Adipose tissue (tissue), 3 donors: Measurements from ENCODE around the gene QRFP. TPM values are rescaled to one million over a fixed set of nuclear protein-coding genes. Genes with fewer than 3 reads are reported as not detected.

Source experiments
- H3K27ac ChIP-seq: one replicate; pipeline ENCODE4 v1.5.1; 2013; ENCODE audit warnings: low read depth, low read length
- WGBS, 3 donors: extraction: QIAGEN DNeasy Blood & Tissue Kit; methylation state at CpG; one replicate each; pipeline ENCODE4 v1.1.7; 2013; 5-methylcytosine and 5-hydroxymethylcytosine counted together
- polyA plus RNA-seq, 3 donors: library from polyadenylated mRNA; stranded (reverse); fragments of 200-250 nt; gene quantifications; one replicate each; pipeline ENCODE4 v1.2.3, GENCODE V29; 2013
- donor health status: healthy with polysubstance abuse.
- donor health status: Bipolar disorder and iron deficiency.
- donor health status: healthy.

Gene QRFP
- polyA plus RNA-seq, 3 donors: 0.03 to 0.12 TPM; not detected in 1

GRCh38 chr9:130884111-130884531 is 12.5 kb downstream of the QRFP start:
- 89 to 90% (median 89%) methylated on average over 24 to 25 of the region's 25 CpGs for WGBS, 3 donors
- H3K27ac ChIP-seq: no peak overlapping the region

- 81 to 87% (median 83%) methylated on average over 4 to 5 of the region's 5 CpGs for WGBS, 3 donors
- no peak overlapping the region for H3K27ac ChIP-seq
These were observed 13.1 kb downstream of the QRFP start for GRCh38 chr9:130883479-130883878.

- 87 to 92% (median 88%) methylated on average over 15 of the region's 15 CpGs for WGBS, 3 donors
- no peak overlapping the region for H3K27ac ChIP-seq
These were observed 13.9 kb downstream of the QRFP start for GRCh38 chr9:130882696-130883225.

- no peak overlapping the region for H3K27ac ChIP-seq
- WGBS, 3 donors: 86 to 91% (median 88%) methylated on average over 6 of the region's 6 CpGs
These were observed 15.1 kb downstream of the QRFP start for GRCh38 chr9:130881516-130881915.

- 89 to 95% (median 91%) methylated on average over 16 of the region's 16 CpGs for WGBS, 3 donors
- H3K27ac ChIP-seq: no peak overlapping the region
These were observed 15.9 kb downstream of the QRFP start for GRCh38 chr9:130880599-130881220.

- WGBS, 3 donors: 92 to 94% (median 92%) methylated on average over 9 of the region's 9 CpGs
- H3K27ac ChIP-seq: no peak overlapping the region
These were observed 16.7 kb downstream of the QRFP start for GRCh38 chr9:130879863-130880411.

- H3K27ac ChIP-seq: no peak overlapping the region
- 88 to 93% (median 93%) methylated on average over 6 of the region's 6 CpGs for WGBS, 3 donors
These were observed 18.3 kb downstream of the QRFP start for GRCh38 chr9:130878295-130878694.

- no peak overlapping the region for H3K27ac ChIP-seq
- 92 to 97% (median 94%) methylated on average over 6 of the region's 6 CpGs for WGBS, 3 donors
These were observed 19.3 kb downstream of the QRFP start for GRCh38 chr9:130877300-130877699.

GRCh38 chr9:130874783-130875182 is 21.8 kb downstream of the QRFP start:
- no peak overlapping the region for H3K27ac ChIP-seq
- WGBS, 3 donors: 77 to 92% (median 90%) methylated on average over 5 of the region's 5 CpGs

GRCh38 chr9:130873966-130874365 is 22.6 kb downstream of the QRFP start:
- H3K27ac ChIP-seq: no peak overlapping the region
- 88 to 93% (median 90%) methylated on average over 8 of the region's 8 CpGs for WGBS, 3 donors

- 51 to 86% (median 70%) methylated on average over 15 of the region's 15 CpGs for WGBS, 3 donors
- H3K27ac ChIP-seq: no peak overlapping the region
These were observed 23.6 kb downstream of the QRFP start for GRCh38 chr9:130872912-130873503.

- H3K27ac ChIP-seq: no peak overlapping the region
- 57 to 86% (median 83%) methylated on average over 9 of the region's 9 CpGs for WGBS, 3 donors
These were observed 24.1 kb downstream of the QRFP start for GRCh38 chr9:130872508-130872907.

GRCh38 chr9:130872093-130872492 is 24.5 kb downstream of the QRFP start:
- WGBS, 3 donors: 89 to 95% (median 93%) methylated on average over 15 of the region's 15 CpGs
- H3K27ac ChIP-seq: no peak overlapping the region

GRCh38 chr9:130871395-130872062 is 25.1 kb downstream of the QRFP start:
- H3K27ac ChIP-seq: no peak overlapping the region
- 80 to 87% (median 82%) methylated on average over 10 of the region's 10 CpGs for WGBS, 3 donors

- WGBS, 3 donors: 80 to 87% (median 83%) methylated on average over 17 of the region's 17 CpGs
- no peak overlapping the region for H3K27ac ChIP-seq
These were observed 25.9 kb downstream of the QRFP start for GRCh38 chr9:130870491-130871381.

GRCh38 chr9:130869250-130869649 is 27.4 kb downstream of the QRFP start:
- no peak overlapping the region for H3K27ac ChIP-seq
- 68 to 81% (median 78%) methylated on average over 8 of the region's 8 CpGs for WGBS, 3 donors

GRCh38 chr9:130868230-130868629 is 28.4 kb downstream of the QRFP start:
- H3K27ac ChIP-seq: no peak overlapping the region
- WGBS, 3 donors: 94 to 98% (median 96%) methylated on average over 3 of the region's 3 CpGs

GRCh38 chr9:130867556-130867955 is 29.1 kb downstream of the QRFP start:
- H3K27ac ChIP-seq: no peak overlapping the region
- 85 to 94% (median 85%) methylated on average over 9 of the region's 9 CpGs for WGBS, 3 donors
